GM19238 (cell line): ENCODE measurements around the gene LIPC.

Experiments used
- DNase-seq: peaks from one replicate; pipeline ENCODE4 v3.0.0; 2011; ENCODE audit warnings: low spot score; ENCODE audit not compliant: insufficient read length

Gene LIPC

DNA sequence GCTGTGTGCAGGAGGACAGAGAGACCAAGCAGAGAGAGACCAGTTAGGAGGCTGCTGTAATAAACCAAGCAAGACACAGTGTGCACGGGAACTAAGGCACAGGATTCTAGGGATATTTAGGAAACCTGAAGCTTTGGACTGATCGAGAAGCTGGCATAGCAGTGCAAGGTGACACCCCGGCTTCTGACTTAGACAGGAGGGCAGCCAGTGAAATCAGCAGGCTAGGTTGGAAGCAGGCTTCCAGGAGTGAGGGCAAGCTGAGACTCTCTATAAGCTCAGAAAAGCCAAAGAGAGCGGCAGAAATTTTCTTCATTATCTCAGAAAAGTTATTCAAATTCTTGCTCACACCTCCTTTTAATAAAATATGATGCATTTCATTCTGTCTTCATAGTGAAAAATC, 104.6 kb downstream of the LIPC start:
- DNase-seq: no peak

DNA sequence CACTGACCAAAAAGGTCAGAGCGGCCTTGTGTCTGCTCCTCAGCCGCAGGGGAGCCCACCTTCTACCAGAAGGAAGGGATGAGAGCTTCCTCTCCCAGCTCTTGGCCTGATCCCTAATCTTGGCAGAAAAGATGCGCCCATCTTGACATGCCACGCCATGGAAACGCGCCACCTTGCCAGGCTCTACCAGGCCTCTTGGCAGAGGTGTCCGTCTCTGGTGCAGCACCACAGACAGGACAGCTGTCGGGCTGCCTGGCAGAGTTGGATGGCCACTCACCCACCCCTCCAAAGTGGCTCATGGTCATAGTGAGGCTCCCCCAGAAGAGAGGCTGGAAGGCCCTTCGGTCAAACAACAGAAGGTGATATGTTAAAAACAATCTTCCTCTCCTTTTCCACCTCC, 105.2 kb downstream of the LIPC start:
- DNase-seq: no peak

GRCh38 chr15:58538225-58538727, 106.5 kb downstream of the LIPC start:
- DNase-seq: no peak

- no peak for DNase-seq
These were observed 107.1 kb downstream of the LIPC start for GRCh38 chr15:58538901-58539300.

- DNase-seq: no peak
These were observed 107.8 kb downstream of the LIPC start for GRCh38 chr15:58539548-58539947.

- no peak for DNase-seq
These were observed 109.8 kb downstream of the LIPC start for GRCh38 chr15:58541410-58542087.

DNA sequence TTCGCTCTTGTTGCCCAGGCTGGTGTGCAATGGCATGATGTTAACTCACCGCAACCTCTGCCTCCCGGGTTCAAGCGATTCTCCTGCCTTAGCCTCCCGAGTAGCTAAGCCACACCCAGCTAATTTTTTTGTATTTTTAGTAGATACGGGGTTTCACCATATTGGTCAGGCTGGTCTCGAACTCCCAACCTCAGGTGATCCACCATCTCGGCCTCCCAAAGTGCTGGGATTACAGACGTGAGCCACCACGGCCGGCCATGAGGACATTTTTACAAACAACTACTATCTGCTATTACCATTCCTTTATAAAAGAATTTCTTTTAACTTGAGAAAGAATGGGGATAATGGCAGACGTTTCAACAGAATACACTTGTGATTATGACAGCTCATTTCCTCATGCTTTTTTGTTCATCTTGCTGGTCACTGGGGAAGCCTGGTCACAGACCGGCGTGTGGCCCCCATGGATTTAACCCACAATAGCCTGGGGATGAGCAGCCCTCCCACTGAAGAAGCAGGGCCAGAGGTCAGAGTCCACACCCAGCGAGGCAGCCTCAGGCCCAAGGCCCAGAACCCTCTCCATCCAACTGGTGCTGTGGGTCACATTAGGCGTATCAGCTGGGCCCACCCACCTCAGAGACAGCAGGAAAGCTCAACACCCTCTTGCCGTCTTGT, 112.0 kb downstream of the LIPC start:
- DNase-seq: no peak

DNA sequence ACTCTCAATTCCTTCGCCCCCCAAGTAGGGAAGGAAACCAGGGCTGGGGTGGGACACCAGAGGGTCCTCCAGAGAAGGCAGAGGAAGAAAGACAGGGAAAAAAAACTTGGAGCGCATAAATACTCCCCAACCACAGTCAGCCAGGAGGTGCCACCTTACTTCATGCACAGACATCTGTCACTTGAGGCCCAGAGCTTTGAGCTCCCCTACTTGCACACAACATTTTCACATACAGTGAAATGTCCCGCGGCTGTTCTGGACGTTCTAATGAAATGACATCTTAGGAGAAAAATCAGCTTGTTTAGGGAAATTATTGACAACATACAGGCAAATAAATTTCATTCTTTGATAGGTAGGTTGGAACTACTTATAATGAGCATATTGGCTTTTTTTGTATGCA, 113.0 kb downstream of the LIPC start:
- DNase-seq: no peak

GRCh38 chr15:58545307-58546065, 113.7 kb downstream of the LIPC start:
- no peak for DNase-seq

GRCh38 chr15:58546066-58546591, 114.3 kb downstream of the LIPC start:
- DNase-seq: no peak

DNA sequence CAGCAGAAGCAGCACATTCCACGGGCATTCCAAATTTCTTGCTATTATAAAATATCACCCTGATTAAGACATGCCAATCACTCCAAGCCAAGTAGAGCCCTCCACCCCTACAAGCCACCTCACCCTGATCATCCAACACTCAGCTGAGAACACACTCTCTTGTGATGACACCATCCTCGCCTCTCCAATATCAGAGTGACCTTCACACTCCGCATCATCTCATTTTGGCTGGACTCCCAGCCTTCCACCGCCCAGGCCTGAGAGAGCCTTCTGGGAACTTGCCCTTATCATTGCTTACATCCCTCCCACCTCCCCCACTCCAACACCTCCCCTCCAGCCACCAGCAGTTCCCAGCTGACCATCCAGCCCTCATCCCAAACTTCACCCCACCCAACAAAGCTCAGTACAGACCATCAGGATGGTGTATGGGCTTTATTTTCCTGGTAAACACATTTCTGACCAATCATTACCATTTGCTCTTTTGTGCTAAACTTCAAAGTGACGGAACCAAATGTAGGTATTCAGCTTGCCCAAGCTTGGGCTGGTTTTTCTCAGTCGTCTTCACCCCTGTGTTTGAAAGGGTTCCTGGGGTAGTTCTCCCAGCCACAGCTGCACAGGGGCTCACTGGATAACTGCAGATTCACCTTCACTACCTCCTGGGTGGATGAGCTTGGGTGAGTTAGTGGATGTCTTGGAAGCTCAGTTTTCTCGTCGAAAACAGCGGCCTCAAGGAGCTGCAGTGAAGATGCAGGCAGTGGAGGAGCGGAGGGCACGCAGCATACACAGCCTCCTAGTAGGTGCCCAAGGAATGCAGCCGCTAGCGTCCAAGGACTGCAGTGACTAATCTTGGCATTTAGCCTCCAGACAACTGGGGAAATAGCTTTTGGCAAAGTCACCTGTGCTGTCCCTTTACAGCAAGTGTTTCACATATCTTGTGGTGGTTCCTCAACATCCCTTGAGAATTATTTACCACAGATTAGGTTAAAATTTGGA, 115.1 kb downstream of the LIPC start:
- DNase-seq: no peak

- DNase-seq: no peak
These were observed 116.0 kb downstream of the LIPC start for GRCh38 chr15:58547628-58548307.

GRCh38 chr15:58548308-58549012, 116.7 kb downstream of the LIPC start:
- DNase-seq: no peak

DNA sequence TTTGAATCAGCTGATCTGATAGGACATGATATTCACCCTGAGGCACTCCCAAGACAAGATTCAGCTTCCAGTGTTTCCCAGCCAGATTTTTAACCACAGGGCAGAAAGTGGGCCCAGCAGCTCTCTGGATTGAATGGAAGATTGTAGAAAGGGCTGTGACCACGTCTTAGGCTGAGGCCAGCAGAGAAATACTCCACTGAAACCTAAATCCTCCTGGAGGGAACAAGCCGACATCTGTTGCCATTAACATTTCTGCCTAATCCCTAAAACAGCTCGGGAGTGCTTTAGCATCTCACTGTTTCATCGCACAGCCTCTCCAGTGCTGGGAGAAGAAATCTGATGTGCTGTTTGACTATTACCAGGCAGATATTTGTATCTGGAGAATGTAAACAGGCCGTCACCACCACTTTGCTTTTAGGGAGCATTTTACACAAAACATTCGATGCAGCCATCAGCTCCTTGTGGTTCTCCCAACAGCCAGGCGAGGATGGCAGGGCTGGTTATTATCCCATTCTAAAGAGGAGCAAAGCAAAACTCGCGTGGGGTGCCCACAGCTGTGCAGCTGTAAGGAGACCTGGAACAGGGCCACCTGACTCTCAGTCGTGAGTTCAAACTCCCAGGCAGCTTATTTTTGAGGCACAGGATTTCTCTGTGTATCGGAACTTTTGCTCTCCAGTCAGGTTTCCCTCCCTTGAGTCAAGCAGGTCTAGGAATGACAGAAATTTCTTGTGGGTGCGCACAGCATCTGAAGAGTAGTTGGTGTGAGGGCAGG, 117.4 kb downstream of the LIPC start:
- DNase-seq: no peak

GRCh38 chr15:58549785-58550074, 117.9 kb downstream of the LIPC start:
- no peak for DNase-seq

- DNase-seq: no peak
These were observed 119.4 kb downstream of the LIPC start for GRCh38 chr15:58551084-58551763.

DNA sequence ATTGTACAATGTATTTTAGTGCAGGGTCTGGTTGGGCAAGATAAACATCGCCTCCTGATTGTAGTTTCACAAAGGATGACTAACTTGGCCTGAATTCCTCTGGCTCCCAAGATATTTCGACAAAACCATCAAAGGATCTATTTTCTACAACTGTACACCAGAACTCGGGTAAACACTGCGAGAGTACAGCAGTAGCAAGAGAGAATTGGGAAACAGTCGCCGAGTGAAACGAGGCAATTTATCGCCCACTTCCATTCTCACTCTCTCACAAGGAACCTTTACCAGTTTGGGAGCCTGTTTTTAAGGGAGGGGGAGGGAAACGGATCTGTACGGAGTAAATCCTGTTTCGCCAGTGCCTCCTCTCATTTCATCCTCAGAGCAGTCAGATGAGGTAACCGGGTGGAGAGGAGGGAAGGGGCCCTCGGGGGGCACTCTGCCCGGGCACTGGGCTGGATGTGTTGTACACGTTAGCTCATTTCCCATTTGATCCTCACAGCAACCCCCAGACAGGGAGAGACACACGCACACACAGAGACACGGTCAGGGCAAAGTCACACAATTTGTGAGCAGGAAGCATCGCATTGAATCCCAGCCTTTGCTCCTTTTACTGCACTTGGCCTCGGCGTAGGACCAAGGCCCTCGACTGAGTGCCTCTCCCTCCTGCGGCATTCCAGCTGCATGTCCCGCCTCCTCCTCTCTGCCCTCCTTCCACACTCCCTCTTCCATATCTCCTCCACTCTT, 120.1 kb downstream of the LIPC start:
- no peak for DNase-seq
